Esophagus squamous epithelium (tissue), 4 donors: ENCODE measurements around the gene LONP2.

ENCODE experiments used
- CTCF ChIP-seq, 6 experiments: fragments of 450-650 bp in 4 of 6; fragments of 200-600 bp in 2 of 6; sonication (generic) in 2 of 6; IDR thresholded peaks; one replicate each; pipeline ENCODE4 v1.5.1; 2016 to 2019; ENCODE audit warnings: antibody characterized with exemption in 6 of 6, mild to moderate bottlenecking in 4 of 6, moderate library complexity in 4 of 6
- POLR2A ChIP-seq, 4 donors: fragments of 450-650 bp; IDR thresholded peaks; one replicate each; pipeline ENCODE4 v1.6.1; 2017; ENCODE audit warnings: antibody characterized with exemption in 4 of 4, mild to moderate bottlenecking in 4 of 4, moderate library complexity in 3 of 4

- TF ChIP-seq CTCF (IDR thresholded peaks at IDR 0.05) (no peak), POLR2A (IDR thresholded peaks at IDR 0.05) (no peak)
These were observed 50.6 kb downstream of the LONP2 start for GRCh38 chr16:48294724-48295123.
